Ureter (tissue), 1 donor: Measurements from ENCODE around the gene KCNH8. TPM values are rescaled to one million over a fixed set of nuclear protein-coding genes. Genes with fewer than 3 reads are reported as not detected.

Source experiments
- DNase-seq: peaks from one replicate; pipeline ENCODE4 v3.0.0-alpha.2; 2020; ENCODE audit warnings: low spot score
- total RNA-seq: library from RNA; stranded (reverse); gene quantifications from one replicate; pipeline ENCODE4 v1.2.4, GENCODE V29; 2023
- donor health status: DM: yes; HTN: yes; CAD: no.

The KCNH8 gene
- total RNA-seq, 1 donor from 2014 or later = 0.26 TPM

DNA sequence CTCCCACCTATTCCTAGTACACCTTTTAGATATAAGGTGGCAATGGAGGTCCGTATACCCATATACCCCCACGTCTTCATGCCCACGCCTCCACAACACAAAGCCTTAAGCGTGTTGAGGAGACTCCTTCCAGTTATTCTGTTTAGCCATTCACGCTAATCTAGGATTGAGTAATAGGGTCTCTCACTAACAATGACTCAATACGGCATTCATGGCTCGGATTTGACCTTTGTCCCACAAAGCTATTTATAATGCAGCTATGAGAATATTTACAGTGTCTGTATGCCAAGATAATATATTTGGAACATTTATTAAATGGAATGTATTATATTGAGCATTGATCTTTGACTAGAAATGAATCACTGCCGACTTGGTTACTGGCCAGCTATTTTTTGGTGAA, 215.8 kb downstream of the KCNH8 start:
- no peak for DNase-seq

DNA sequence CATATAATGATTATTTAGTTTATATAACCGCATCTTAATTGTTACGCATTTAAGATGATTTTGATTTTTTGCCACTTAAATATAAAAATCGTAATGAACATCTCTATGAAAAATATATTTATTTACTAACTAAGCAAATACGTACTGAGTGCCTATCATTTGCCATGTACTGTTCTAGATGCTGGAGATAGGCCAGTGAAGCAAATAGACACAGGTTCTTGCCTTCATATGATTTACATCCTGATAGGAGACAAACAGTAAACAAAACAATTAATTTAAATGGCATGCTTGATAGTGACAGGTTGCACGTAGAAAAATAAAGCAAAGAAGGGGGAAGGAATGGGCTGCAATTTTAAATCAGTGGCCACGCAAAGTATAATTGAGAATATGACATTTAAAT, 217.2 kb downstream of the KCNH8 start:
- DNase-seq = no peak

DNA sequence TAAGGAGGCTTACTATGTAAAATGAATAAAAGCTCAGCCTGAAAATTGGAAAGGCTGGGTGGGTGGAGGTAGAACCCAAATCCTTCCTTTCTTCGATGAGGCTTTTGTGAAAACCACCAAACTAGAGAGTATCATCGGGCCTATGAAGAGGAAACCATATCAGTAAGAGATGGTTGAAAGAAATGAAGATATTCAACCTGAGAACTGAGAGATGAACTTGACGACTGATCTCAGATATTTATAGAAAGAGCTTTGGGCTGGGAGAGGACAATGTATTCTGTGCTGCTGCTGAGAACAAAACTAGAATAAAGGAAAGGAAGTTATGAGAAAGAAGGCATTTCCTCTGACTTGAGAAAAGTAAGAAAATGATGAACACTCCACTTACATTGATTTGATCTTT, 236.6 kb downstream of the KCNH8 start:
- DNase-seq = no peak

DNA sequence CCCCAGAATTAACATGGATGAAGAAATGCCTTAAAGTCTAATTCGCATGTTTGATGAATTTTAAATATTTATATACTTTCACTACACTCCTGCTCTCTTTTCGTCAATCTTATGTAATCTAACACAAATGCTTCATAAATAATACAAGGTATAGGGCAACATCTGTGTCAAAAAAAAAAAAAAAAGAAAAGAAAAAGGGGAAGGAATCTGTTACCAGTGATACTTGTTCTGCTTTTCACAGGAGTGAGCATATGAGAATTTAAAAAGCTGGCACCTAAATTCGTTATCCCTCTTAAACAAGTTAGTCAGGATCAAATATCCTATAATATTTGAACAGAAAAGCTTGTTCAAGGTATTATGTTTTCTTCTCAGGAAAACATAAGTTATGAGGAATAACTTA, 243.8 kb downstream of the KCNH8 start:
- no peak for DNase-seq

DNA sequence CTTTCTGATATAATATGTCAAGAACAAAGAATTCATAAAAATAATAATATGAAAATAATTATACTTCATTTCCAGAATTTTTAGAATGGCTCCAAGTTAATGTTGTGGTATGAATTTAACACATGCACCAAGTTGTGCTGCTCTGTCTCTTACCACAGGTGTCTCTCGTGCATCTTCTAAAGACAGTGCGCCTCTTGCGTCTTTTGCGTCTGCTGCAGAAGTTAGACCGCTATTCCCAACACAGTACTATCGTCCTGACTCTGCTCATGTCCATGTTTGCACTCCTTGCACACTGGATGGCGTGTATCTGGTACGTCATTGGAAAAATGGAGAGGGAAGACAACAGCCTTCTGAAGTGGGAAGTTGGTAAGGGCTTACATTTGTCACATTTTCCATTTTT, 246.6 kb downstream of the KCNH8 start:
- DNase-seq = no peak

DNA sequence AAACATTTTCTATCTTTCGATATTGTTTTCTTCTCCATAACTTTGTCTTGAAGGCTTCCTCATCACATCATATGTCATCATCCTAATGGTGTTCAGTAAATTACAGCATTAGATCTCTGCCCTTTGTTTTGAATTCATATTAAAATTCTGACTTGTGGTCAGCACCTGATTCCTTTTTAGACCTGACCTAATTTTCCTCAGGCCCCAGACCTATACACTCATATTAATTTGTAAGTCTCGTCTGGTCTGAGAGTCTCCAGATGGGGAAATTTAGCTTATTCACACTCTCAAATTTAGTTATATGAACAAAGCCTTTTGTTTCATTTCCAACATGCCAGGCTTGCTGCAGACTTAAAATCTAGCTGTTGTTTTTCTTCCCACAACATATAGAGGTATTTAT, 248.4 kb downstream of the KCNH8 start:
- no peak for DNase-seq

DNA sequence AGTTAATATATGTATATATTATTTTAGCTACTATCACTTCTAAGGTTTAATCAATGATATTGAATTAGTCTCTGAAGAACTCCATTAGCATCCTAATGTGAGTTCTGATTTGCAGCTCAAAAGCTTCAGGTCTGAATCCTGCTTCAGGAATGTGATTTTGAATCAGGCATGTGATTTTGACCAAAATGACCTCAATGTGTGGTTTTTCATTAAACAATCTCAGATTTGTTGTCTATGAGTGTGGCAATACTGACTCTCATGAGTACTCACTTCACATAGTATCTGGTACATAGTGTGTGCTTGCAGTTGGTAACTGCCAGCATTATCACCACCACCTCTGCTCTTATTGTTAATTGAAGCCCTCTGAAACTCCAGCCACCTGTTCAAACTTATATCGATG, 251.0 kb downstream of the KCNH8 start:
- DNase-seq = no peak

DNA sequence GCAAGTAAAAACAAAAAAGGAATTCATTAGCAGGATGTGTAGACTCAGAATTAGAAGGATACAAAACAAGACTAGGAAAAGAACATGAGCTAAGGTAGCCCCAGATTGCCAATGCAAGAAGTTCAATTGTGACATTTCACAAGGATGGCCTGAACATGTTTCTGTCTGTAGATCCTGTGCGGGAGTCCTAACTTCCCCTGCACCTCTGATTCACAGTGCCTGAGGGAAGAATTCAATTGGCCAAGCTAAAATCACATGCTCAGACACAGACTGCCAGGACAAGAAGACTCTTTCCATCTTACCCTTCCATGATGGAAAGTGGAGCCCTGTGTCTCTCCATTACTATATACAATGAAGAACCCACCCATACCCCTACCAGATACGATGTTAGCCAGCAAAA, 251.5 kb downstream of the KCNH8 start:
- no peak for DNase-seq

DNA sequence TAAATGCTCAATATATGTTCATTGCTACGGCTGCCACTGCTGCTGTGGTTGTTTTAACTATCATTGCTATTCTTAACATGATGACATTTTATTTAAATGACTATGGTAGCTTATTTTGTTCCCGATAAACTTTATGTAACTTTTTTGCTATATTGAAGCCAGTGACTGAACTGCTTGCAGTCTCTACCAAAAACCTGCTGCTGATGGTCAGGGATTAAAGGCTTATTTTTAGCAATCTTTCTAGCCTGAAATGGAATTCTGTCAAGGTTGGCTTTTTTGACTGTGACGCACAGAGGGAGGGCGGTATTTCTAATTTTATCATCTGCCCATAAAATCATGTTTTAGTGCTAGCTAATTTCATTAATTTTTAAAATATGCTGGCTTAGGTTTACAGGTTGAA, 271.8 kb downstream of the KCNH8 start:
- no peak for DNase-seq

DNA sequence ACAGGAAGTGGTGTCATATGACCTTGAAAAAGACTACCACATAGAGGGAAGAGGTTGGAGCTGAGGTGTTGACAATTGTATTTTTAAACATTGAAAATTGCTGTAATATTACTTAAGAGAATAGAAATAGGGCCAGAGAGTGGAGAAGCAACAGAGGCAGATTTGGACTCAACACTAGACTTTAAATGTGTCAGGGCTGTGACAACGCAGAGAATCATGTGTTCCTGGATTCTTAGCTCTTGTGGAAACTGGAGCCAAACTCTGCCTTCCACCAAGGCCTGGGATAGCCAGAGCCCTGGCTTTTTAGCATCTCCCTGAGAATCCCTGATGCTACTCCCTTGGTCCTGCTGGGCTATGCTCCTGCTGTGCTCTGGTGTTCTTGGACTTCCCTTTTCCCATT, 277.5 kb downstream of the KCNH8 start:
- DNase-seq = no peak

DNA sequence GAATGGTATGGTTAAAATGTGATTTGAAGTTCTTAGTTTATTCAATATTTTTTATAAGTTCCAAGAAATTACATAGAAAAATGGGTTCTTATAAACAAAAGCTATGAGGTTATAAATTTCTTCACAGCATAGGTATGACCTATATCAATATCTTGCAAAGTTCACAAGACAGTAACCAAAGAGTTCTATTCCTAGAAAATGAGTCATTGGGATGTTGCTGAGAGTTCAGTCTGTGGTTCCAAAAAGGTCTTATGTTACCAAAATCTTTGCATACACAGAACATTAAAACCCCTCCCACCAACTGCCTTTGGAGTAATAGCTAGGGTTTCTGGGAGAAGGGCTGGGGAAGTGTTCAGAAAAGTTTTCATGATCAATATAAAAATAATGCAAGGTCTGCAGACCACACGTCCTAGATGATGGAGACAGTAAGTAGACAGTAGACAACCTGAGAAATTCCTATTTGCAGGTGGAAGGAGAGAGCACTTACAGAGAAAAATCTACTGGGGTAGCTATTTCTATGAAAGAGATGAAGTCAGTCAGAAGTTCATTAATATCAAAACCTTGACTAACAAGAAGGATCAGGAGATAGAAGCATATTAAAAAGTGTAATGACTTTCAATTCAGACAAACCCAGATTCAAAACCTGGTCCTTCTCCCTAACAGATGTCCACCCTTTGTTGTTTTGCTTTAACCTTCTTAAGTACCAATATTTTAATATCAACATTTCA, 279.3 kb downstream of the KCNH8 start:
- no peak for DNase-seq

DNA sequence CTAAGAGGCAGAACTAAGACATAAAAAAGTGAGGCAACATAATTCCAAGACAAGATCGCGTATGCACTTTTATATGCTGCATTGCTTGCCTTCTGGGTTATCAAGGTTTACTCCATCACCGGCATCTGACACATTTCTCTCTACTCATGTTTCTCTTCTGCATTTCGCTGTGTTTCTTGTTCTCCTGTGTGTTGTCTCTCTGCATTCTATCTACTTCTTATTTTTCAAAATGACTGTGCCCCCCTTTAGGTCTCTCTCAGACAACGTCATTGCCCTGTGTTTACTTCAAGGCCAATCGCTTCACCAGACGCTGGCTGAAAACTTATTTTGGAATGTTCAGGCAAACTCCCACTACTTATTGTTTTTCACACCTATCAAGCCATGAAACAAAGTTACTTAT, 280.4 kb downstream of the KCNH8 start:
- DNase-seq = no peak

DNA sequence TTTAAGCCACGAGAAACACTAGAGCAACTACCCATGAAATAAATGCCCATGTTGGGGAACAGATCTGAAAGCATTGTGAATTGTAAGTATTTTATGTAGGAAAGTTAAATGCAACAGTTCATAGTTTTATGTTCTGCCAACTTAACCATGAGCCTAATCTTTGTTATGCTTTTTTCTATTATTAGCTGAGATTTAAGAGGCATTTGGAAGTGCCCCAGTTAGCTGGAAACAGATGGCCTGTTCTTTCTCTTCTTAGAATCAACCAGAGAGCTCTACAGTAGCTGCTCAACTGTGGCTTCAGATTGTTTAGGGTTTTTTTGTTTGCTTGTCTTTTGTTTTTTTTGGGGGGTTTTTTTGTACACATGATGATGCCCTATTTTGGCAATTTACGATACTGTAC, 284.4 kb downstream of the KCNH8 start:
- DNase-seq = no peak

DNA sequence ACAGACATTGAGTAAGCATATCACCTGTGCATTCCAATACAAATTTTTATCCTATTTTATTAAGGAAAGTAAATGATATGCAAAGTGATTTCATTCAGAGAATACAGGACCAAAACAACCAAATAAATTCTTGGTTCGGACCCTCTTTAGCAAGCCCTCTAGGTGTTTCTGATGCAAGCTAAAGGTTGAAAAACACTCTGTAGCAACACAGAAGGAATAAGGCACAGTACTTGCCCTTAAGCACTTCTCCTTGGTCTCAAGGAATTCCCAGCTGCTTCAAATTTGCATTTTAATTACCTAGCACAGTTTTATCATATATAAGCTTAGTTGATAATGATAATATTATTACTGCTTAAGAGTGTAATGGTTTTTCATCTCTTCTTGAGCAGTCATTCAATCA, 288.4 kb downstream of the KCNH8 start:
- DNase-seq = no peak

DNA sequence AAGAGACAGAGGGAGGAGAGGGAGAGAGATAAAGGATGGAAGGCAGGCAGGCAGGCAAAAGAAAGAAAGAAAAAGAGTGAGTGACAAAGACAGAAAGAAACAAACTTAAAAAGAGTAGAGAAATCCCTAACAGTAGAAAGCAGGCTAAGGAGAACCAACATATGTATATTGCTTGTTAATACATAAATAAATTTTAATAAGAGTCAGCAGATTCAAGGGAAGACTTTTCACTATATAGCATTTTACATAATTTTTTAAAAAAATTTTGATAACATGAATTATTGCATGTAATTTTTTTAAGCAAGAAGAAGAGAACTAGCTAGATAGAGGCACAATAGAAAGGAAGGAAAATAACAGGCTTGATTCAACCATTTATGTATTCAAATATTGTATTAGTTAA, 291.6 kb downstream of the KCNH8 start:
- no peak for DNase-seq

DNA sequence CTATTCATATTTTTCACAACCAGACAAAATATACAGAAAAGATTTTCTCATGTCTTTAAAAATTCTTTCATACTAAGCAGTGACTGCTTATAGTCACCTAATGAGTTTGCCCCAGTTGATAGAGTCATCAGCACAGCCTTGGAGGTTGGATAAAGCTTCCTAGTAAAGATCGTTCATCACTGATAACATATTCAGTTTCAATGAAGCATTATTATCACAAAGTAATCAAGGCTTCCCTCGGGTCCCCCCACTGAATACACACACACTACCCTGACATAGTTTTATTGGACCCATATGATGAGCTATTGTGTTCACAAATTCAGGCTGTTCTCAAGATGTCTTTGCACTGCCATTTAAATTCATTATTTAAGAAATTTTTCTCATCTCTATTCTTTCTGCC, 297.8 kb downstream of the KCNH8 start:
- no peak for DNase-seq

DNA sequence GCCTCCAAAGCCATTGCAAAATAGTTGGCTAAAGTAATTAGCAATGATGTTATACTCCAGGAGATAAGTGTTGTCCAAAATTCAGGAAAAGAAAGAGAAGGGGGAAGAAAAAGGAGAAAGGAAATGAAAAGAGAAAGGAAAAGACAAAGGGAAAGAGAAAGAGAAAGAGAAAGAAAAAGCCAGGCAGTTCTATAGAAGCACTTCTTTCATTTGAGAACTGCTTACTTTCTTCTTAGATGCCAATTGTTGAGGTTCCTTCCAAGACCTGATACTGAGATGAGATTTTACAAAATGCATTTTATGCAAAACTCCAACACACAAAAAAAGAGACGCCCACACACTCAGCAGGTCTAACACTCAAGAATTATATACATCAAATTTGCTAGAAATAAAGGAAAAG, 298.4 kb downstream of the KCNH8 start:
- no peak for DNase-seq

DNA sequence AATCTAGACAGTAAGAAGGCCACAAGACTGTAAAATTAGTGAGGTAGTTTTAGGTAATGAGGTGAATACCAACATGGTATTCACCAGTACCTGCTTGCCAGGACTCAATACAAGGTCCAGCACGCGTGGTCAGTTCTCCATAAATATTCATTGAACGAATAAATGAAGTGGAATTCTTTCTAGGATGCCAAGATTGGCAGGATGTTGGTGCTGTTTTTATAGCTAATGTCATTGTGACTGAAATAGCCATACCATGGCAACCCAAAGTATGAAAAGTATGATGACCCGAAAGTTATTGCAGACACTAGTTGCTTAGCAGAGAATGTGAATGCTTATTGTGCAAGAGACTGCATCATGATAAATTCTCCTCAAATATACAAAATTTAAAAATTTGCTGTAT, 307.2 kb downstream of the KCNH8 start:
- DNase-seq = no peak

DNA sequence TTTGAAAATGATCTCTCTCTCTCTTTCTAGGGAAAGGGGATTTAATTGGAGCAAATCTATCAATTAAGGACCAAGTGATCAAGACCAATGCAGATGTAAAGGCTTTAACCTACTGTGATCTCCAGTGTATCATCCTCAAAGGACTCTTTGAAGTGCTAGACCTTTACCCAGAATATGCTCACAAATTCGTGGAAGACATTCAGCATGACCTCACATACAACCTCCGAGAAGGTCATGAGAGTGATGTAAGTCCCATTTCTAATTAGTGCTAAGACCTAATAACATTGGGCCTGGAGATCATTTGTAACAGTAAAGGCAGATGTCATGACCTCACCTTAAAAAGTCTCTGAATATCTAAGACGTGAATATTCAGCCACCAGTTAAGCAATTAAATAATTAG, 308.4 kb downstream of the KCNH8 start:
- DNase-seq = no peak

DNA sequence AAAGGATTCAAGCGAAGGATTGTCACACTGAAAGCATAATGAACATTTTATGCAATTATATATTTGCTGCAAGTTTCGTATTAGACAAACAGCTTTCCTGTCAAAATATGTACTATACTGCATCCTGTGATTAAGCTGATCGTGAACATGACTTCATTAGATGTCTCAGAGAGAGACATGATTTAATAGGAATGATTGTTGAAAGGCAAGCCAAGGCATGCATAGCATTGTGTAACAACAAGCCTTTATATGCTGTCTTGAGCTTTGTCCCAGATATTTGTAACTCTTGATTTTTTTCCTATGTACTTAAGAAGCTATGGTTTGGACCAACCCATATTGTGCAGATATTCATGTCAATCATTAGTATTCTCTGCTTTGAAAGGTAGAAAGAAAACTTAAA, 309.1 kb downstream of the KCNH8 start:
- DNase-seq = no peak

DNA sequence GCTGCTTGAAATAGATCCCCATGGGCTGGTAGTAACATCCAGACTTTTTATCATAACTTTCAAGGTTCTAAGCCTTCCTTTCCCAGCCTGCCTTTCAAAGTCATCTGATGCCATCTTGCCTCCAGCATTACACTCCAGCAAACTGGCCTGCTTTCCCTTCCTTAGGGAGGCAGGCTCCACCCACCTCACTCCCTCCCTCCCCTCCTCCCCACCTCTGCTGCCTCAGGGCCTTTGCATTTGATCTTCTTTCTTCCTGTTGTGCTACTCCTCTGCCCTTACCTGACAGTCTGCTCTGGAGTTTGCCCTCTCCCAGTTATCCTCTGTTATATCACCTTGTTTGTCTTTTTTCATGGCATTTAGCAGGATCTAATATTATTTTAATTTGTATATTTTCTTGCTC, 319.5 kb downstream of the KCNH8 start:
- no peak for DNase-seq

DNA sequence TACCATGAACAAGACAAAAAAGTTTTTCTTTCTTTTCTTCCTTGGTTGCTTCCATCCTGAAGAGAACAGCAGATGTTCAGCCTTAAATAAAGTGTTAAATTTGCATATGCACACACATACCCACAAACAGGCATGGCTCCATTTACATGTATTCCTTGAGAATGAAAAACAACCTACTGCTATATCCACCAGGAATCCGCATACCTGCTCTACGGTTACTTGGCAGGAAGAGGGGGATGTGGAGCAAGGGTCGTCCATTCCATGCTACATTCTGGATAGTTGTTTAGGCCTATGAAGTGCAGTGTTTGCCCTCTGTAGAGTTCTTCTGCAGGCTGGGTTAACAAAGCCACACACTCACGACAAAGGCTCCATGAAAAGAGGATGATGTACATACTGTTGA, 322.8 kb downstream of the KCNH8 start:
- no peak for DNase-seq

DNA sequence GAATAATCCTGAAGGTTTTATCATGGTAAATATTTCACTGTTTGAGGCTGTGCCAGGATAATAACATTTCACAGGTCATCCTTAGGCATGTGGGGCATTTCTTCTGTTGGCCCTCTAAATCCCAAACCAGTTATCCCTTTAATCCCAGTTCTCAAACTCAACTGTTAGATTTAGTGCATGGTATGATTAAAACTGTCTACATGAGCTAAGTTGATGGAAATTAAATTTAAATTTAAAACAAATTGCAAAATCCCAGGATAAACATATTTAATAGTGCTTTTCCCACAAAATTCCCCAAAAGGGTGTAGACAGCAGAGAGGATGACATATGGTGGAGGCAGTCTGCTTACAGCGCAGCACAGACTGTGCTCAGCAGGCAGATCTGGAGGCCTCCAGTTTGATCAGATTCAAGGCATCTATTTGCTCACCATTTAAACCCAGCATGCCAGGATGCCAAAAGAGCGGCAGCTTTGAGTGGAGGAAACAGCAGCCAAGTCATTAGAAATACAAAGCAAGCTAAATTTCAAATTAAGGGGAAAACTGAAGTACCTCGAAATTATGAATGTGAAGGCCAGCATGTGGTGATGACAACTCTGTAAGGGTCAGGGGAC, 325.8 kb downstream of the KCNH8 start:
- DNase-seq = no peak

DNA sequence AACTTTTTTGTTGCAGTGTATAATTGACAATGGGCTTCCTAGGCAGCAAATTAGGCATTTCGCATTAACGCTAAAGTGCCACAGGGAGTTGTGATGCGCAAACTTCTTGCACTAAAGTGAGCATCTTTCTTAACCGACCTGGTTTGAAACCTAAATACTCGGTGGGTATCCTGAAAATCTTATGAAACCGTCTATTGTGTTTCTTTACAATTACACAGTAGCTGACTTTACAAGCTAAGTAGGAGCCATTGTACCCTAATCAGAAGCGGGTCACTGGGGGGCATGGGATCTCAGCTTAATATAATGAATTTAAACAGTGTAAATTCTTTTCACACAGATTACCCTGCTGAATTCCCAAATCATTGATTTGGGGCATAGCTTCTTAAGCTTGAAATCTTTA, 328.0 kb downstream of the KCNH8 start:
- no peak for DNase-seq
